DND-41 (cell line): ENCODE data around the gene PQBP1.

Experiments
- CTCF ChIP-seq: IDR thresholded peaks from 2 replicates; pipeline ENCODE4 v1.5.1; 2012; ENCODE audit warnings: borderline replicate concordance, low read length, moderate library complexity, mild to moderate bottlenecking; ENCODE audit not compliant: poor library complexity, severe bottlenecking; ENCODE audit errors: extremely low read depth
- EZH2 ChIP-seq: IDR thresholded peaks from 3 replicates; pipeline ENCODE4 v1.6.1; 2012; ENCODE audit warnings: borderline replicate concordance, low read depth, mild to moderate bottlenecking, moderate library complexity, low read length, inconsistent platforms; ENCODE audit not compliant: severe bottlenecking

- TF ChIP-seq CTCF (no peak), EZH2 (no peak)
Observed at GRCh38 chrX:48948589-48948988, 50.9 kb downstream of the PQBP1 start.
